ENCODE measurements around the gene BCL2L14.

BCL2L14 gene, protein sequence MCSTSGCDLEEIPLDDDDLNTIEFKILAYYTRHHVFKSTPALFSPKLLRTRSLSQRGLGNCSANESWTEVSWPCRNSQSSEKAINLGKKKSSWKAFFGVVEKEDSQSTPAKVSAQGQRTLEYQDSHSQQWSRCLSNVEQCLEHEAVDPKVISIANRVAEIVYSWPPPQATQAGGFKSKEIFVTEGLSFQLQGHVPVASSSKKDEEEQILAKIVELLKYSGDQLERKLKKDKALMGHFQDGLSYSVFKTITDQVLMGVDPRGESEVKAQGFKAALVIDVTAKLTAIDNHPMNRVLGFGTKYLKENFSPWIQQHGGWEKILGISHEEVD

DNA sequence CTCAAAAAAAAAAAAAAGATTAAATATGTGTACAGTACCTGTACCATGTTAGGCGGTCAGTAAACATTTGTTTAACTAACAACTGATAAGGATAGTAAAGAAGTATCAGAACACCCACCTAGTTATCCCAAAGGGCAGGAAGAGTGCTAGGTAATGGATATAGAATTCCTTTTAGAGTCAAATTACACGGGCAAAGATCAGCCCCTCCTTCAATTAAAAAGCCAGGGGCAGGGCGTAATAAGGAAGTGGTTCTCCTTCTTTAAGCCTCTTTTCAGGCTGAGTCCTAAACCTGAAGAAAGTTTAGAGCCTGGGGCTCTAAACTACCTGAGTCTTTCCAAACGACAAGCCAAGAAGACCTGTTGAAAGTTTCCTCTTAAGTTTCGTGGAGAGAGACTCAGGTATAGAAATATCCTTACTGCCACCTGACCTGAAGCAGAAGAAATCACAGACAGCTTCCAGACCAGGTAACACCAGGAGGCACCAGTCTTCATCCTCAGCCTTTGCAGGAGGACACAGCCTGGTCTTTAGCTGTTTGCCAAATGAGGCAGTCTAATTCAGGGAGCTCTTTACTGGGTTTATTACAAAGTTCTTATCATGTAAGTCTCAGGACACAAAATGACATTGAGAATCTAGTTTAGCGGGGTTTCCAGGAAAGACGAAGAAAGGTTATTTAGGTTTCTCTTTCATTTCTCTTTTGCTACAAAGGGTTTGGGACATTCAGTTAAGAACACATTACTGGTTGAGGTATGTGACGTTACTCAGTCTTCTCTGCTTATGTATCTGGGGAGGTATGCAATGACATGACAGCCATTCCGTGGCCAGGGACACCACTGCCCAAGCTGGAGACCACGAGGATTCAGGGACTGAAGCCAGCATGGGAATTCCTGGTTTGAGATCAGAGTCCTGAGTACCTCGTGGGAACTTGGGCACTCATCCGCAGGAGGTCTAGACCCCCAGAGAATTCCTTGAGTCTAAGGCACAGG is at the start of gene BCL2L14:
Gene BCL2L14 (plus strand): TSS at position 266 of the 983 bp plus-strand sequence. CDS start 8,367 bp downstream, outside the sequence.
- in situ Hi-C loops (cut with HindIII; ENCODE audit: low sequenced_read_pairs): loop anchor here (10.0 kb wide), 1 partner anchor 594 kb away; no protein-coding TSS in a partner anchor

DNA sequence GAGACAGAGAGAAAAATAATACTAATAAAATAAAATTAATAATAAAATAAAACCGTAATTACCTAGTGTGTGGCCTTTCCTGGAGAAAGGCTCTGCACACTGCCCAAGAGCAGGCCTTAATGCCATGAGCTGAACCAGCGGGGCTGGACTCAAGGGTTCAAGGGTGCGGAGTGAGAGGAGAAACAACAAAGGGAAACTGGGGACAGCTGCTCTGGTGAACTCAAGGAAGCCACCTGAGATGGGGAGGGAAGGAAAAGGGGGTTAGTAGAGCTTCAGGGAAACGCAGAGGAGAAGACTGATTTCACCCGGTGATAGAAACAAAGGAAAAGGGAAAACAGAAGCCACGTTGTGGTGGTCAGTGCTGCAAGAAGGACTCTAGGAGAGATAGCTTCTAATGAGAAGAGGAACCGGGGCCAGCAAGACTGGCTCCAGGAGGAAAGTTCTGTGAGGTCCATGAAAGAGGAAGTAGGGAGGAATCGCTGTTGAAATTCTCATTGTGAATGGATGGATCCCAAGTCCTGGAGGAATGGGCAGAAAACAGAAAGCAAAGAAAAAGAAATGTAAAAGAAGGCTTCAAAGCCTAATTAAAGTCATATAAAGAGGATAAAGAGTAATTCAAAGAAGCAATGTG is 48.3 kb upstream of the BCL2L14 start:
- in situ Hi-C loops (cut with HindIII; ENCODE audit: low sequenced_read_pairs): no loop called here

DNA sequence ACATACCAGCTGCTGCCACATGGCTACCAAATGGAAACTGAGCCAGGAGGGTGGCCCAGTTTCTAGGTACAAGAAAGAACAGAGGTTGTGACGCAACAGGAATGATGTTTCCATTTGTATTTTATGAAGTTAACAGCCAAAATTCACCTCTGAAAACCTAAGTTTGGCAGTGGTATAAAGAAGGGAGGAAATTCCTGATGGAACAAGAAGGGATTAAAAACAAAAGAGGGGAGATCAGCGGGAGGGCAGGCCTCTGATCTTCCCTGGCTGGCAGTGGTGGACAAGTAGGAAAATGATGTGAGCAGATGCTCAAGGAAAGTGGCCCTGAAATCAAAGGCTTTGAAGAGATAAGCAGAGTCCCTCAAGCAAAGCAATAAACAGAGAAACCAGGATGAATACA is 47.3 kb upstream of the BCL2L14 start:
- in situ Hi-C loops (cut with HindIII; ENCODE audit: low sequenced_read_pairs): no loop called here

DNA sequence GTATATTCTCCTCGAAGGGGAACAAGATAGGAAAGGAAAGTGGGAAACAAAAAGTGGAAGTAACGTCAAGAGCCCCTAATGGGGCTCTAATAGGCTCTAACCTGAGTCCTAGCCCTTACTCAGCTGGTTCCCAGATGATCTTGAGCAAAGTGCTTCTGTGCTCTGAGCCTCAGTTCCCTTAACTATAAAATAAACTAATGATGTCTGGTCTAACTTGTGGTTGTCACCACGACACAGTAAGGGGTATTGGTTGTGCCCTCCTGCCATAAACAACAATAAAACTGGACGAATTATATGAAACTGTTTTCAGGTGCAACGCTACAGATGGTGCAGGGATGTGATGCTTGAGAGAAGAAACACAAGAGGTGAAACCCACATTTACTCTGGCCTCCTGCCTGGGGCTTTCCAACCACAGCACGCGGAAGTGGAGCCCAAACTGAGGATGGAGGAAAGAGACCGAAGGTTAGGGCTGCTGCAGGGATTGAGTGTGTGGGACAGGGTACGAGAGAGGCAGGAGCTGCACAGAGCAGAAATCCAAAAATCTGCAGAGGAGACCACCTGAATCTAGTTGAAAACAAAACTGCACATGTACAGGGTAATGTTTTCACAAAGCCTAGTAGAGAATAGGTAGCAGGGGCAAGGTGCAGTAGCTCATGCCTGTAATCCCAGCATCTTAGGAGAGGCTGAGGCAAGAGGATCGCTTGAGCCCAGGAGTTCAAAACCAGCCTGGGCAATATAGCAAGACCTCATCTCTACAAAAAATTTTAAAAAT is 45.6 kb upstream of the BCL2L14 start:
- in situ Hi-C loops (cut with HindIII; ENCODE audit: low sequenced_read_pairs): no loop called here

DNA sequence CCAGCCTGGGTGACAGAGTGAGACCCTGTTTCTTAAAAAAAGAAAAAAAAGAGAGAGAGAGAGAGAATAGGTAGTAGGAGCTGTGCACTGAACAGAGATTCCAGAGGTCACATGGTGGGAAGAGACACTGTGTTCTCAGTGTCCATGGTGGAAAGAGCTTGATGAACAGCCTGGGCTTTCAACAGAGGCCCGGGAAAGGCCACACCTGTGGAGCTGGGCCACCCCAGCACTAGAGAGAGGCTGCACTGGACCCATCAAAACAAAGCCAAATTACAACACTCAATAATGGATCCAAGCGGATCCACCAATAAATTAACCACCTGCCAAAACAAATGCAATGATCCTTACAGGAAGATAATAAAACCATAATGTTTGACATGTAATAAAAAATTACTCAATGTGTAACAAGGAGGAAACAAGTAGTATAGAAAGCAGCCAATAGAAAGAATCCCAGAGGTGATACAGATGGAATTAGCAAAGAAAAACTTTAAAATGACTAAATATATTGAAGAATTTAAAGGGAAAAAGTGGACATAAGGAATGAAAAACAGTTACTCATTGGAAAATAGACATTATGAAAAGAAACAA is 44.8 kb upstream of the BCL2L14 start:
- in situ Hi-C loops (cut with HindIII; ENCODE audit: low sequenced_read_pairs): no loop called here

DNA sequence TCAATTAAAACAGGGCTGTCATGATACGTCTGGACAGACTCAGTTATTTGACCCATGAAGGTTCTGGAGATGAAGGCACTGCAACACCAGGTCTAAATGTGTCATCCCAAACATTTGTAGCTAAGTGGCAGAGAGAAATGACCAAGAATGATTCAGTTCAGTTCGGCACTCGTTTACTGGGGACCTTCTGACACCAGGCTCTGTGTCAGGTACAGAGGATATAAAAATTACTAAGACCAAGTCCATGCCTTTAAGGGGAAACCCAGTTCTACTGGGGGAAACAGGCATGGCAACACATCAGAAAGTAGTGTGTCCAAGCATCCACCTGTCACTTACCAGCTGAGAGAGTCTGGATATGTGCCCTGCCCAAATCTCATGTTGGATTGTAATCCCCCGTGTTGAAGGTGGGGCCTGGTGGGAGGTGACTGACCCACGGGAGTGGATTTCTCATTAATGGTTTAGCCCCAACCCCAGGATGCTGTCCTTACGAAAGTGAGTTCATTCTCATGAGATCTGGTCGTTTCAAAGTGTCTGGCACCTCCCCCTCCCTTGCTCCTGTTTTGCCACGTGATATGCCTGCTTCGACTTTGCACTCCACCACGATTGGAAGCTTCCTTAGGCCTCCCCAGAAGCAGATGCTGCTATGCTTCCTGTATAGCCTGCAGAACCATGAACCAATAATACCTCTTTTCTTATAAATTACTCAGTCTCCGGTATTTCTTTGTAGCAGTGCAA is 41.9 kb upstream of the BCL2L14 start:
- in situ Hi-C loops (cut with HindIII; ENCODE audit: low sequenced_read_pairs): no loop called here

DNA sequence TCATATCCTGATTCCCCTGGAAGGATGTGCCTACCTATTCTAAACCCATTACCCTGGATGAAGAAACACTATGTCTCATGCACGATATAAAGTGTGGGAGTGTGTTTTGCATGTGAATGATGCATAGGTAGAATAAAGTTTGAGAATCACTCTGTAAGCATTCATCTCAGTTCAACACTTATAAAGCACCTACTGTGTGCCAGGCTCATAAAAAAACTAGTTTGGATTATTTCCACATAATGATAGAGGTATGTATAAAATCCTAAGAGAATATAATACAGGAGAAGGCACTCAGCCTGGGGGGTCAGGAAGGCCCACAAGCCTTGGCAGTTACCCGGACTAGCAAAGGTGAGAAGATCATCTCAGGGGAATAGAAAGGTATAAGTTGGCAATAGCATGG is 41.1 kb upstream of the BCL2L14 start:
- in situ Hi-C loops (cut with HindIII; ENCODE audit: low sequenced_read_pairs): loop anchor here (5.0 kb wide), 2 partner anchors 102 to 452 kb away; no protein-coding TSS in a partner anchor

DNA sequence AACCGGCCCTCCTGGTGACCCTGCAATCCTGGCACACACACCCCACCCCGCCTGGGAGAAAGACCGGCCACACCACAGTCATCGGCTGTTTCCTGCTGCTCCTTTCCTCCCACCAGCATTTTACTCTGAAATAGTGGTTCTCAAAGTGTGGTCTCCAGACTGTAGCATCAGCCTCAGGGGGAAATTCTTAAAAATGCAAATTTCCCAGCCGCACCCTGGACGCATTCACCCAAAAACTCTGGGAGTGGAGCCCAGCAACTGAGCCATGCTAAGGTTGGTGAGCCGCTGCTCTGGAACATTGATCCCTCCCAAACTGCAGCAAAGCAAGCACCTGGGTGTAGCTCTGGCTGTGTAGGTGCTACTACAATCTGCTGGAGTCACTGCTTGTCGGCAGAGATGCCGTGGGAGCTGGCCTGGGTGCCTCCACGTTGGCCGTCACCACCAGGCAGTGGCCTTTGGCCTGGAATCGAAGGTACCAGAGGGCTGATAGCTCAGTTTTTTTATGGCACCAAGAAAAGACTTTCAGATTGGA is 38.4 kb upstream of the BCL2L14 start:
- in situ Hi-C loops (cut with HindIII; ENCODE audit: low sequenced_read_pairs): loop anchor here (5.0 kb wide), 2 partner anchors 105 to 455 kb away; no protein-coding TSS in a partner anchor

DNA sequence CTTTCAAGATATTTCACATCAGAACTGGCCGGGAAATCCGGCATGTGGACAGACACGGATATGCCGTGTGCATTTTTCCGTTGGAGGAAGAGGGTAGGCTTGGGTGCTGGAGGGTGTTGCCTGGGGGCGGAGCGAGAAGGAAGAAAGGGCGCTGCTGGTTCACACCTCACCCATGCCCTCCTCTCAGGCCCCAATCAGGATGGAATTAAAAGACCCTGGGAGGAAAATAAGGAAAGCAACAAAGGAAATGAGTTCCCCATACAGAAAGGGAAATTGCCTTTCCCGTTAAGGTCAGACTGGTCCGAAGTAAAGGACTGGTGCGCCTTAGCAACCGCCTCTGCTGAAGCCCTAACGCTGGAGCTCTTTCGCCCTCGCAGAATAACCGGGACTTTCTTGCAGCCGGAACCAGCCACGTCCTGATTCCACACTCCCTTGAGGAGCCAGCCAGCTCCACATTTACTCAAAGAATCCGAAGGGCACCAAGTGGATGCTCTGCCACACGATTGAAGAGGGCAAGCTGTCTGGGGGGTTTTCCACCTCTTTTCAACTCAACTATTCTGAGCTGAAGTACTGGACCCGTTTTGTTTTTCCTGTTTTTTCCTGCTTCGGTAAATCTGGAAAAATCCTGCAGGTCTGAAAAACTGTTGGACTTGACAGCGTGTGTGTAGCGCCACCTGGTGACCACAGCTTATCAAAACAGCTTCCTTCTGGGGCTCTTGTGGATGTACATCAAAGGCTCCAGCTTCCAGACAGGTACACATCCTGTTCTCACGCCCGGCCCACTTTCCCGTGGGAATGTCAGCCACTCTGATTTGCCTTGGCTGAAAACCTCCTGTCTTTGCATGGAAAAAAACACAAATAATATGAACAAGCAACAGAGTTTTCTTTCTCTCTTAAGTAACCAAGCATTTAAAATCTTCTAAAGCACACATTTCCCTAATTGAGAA is 37.6 kb upstream of the BCL2L14 start:
- in situ Hi-C loops (cut with HindIII; ENCODE audit: low sequenced_read_pairs): loop anchor here (5.0 kb wide), 2 partner anchors 106 to 456 kb away; no protein-coding TSS in a partner anchor

DNA sequence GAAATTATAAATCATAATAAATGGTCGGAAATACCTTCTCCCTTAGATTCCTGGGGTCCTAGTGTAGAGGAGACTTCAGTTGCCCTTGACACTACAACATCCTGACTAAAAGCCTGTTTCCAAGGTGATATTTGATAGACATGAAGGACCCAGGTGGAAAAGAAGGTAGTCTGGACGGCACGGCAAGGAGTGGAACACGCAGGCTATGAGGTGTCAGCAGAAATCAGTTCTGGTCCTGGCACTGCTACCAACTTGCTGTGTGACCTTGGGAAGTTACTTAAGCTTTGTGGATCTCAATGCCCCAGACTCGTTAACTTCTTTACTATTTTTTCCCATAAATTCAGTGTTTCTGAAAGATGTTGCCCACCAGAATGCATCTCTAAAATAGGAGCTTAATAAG is 36.9 kb upstream of the BCL2L14 start:
- in situ Hi-C loops (cut with HindIII; ENCODE audit: low sequenced_read_pairs): loop anchor here (5.0 kb wide), 2 partner anchors 107 to 457 kb away; no protein-coding TSS in a partner anchor

DNA sequence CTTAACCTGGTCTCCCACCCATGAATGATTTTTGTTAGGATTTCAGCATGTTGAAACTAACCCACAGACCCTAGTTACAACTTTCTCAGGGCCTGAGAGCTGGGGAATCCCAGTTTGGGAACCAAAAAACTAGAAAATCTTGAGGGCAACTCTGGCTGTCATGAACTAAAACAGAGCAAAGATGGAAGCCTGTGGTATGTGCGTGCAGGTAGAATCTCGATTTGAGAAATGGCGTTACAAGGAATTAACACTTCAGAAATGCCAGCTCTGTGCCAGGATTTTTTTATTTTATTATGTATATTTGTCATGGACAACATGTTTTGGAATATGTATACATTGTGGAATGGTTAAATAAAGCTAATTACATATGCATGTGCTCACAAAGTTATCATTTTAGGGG is 36.4 kb upstream of the BCL2L14 start:
- in situ Hi-C loops (cut with HindIII; ENCODE audit: low sequenced_read_pairs): loop anchor here (5.0 kb wide), 2 partner anchors 107 to 457 kb away; no protein-coding TSS in a partner anchor

DNA sequence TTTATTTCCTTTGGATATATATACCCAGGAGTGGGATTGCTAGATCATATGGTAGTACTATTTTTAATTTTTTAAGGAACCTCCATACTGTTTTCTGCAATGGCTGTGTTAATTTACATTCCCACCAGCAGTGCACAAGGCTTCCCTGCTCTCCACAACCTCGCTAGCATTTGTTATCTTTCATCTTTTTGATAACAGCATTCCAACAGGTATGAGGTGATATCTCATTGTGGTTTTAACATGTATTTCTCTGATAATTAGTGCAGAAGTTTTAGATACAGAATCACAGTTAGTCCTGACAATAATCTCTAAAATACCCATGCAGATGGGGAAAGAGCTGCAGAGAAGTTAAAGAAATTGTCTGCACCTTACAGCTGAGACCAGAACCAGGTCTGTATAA is 35.5 kb upstream of the BCL2L14 start:
- in situ Hi-C loops (cut with HindIII; ENCODE audit: low sequenced_read_pairs): no loop called here

DNA sequence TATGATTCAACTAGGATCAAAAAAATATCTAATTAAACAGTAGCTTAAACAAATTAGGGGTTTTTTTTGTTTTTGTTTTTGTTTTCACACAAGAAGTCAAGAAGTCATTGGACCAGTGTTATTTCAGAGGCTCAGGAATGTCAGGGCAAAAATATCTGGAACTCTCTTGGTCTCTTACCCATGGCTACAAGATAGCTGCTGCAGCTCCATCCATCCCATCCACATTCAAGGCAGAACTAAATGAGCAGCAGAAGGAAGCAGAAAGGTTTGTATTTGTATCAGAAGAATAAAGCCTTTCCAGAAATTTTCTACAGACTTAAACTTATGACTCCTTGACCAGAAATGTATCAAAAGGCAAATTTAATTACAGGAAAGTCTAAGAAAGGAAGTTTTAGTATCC is 33.8 kb upstream of the BCL2L14 start:
- in situ Hi-C loops (cut with HindIII; ENCODE audit: low sequenced_read_pairs): no loop called here

DNA sequence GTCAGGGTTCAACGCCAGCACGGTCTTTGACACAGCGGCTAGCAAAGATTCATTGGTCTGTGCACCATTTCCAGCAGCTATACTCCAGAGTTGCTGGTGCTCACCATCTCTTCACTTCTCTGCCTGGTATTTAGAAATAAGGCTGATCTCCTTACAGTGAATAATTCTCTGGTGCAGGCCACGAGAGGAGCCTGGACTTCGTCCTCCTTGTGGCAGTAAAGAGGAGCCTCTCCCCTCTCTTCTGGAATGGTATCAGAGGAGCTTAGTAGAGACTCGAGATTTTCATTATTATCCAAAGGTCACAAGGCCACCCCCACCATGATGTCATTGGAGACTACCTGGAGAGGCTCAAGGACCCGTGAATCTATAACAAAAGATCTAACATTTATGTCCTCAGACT is 30.8 kb upstream of the BCL2L14 start:
- in situ Hi-C loops (cut with HindIII; ENCODE audit: low sequenced_read_pairs): no loop called here

DNA sequence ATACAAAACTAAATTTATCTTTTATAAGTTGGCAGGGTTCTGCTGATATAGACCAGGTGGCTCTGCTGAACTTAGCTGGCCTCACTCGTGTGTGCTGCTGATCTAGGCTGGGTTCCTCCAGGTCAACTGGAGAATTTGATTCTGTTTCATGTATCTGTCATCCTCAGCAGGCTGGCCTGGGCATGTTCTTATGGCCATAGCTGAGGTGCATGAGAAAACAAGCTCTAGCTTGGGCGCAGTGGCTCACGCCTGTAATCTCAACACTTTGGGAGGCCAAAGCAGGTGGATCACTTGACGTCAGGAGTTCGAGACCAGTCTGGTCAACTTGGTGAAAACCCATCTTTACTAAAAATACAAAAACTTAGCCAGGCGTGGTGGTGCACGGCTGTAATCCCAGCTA is 24.3 kb upstream of the BCL2L14 start:
- in situ Hi-C loops (cut with HindIII; ENCODE audit: low sequenced_read_pairs): no loop called here

DNA sequence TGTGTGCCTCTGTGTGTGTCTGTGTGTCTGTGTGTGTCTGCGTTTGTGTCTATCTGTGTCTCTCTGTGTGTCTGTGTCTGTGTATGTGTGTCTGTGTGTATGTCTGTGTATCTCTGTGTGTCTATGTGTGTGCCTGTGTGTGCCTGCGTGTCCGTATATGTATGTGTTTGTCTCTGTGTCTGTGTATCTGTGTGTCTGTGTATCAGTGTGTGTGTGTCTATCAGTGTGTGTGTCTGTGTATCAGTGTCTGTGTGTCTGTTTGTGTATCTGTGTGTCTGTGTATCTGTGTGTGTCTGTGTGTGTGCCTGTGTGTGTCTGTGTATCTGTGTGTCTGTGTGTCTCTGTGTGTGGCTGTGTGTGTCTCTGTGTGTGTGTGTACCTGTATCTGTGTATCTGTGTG is 23.1 kb upstream of the BCL2L14 start:
- in situ Hi-C loops (cut with HindIII; ENCODE audit: low sequenced_read_pairs): no loop called here

DNA sequence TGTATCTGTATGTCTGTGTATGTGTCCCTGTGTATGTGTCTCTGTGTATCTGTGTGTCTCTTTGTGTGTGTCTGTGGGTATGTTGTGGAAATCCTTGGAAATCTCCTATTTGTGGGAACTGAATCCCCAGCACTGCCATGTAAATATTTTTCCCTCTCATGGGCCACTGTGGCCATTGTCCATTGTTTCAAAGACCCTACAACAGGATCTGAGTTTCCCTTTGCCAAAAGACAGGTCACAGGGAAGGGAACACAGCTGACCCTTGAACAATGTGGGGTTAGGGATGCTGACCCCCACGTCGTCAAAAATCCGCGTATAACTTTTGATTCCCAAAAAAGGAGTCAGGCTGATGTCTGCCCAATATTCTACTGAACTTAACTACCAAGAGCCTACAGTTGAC is 22.5 kb upstream of the BCL2L14 start:
- in situ Hi-C loops (cut with HindIII; ENCODE audit: low sequenced_read_pairs): no loop called here

DNA sequence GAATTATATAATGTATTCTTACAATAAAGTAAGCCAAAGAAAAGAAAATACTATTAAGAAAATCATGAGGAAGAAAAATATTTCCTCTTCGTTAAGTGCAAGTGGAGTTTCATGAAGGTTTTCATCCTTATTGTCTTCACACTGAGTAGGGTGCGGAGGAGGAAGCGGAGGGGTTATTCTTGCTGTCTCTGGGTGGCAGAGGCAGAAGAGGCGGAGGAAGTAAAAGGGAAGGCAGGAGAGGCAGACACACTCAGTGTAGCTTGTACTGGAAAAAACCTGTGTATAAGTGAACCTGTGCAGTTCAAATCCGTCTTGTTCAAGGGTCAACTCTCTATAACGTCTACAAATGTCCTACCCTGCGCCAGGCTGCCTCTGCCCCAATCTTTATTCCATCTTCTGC is 22.0 kb upstream of the BCL2L14 start:
- in situ Hi-C loops (cut with HindIII; ENCODE audit: low sequenced_read_pairs): no loop called here

Measured in endothelial cell of hepatic sinusoid (primary cell).